Muscle layer of colon (tissue), 2 donors: ENCODE data around the gene FGF11.

Experiments
- H3K27ac ChIP-seq: one replicate; pipeline ENCODE4 v1.7.0; 2013; ENCODE audit warnings: low read depth, mild to moderate bottlenecking, low read length, moderate library complexity
- H3K27me3 ChIP-seq, 2 donors: one replicate each; pipeline ENCODE4 v1.7.0; 2013; ENCODE audit warnings: low read length in 2 of 2, mild to moderate bottlenecking in 2 of 2; ENCODE audit not compliant: insufficient read depth in 2 of 2, control insufficient read depth in 1 of 2
- H3K36me3 ChIP-seq: one replicate; pipeline ENCODE4 v1.7.0; 2013; ENCODE audit warnings: mild to moderate bottlenecking, low read length; ENCODE audit not compliant: insufficient read depth
- H3K4me1 ChIP-seq: one replicate; pipeline ENCODE4 v1.7.0; 2013; ENCODE audit warnings: mild to moderate bottlenecking, low read length; ENCODE audit not compliant: insufficient read depth
- H3K4me3 ChIP-seq, 2 donors: one replicate each; pipeline ENCODE4 v1.7.0; 2013; ENCODE audit warnings: low read length in 2 of 2, low read depth in 1 of 2, mild to moderate bottlenecking in 1 of 2, moderate library complexity in 1 of 2
- H3K9ac ChIP-seq: one replicate; pipeline ENCODE4 v1.7.0; 2013; ENCODE audit warnings: low read length
- H3K9me3 ChIP-seq: one replicate; pipeline ENCODE4 v1.7.0; 2013; ENCODE audit warnings: mild to moderate bottlenecking, low read length
- donor health status: abdominal sarcoma.
- donor health status: Adenocarcinoma of cecum.

Gene FGF11

GRCh38 chr17:7444682-7445618 is 5.6 kb downstream of the FGF11 start, which contains the start of gene CHRNB1:
Gene CHRNB1 (plus strand): TSS chr17:7445061. CDS start chr17:7445128, 67 bp downstream.
- H3K27ac ChIP-seq, result no peak within 1 kb of the TSS
- peaks cover 7% of the 10 kb centered on the region for H3K4me1 ChIP-seq
- H3K9me3 ChIP-seq, result no peaks in the 10 kb centered on the region
- no peak within 1 kb of the TSS for H3K4me3 ChIP-seq
- H3K27me3 ChIP-seq, result peaks cover 45 to 66% of the 10 kb centered on the region in 2 donors
- no peak within 1 kb of the TSS for H3K9ac ChIP-seq
- no peaks in the 10 kb centered on the region for H3K36me3 ChIP-seq

- Histone ChIP-seq H3K27ac (no peak overlapping the region), H3K9me3 (no peaks in the 10 kb centered on the region), H3K36me3 (no peaks in the 10 kb centered on the region), H3K9ac (no peak overlapping the region), H3K27me3 (peaks cover 38 to 60% of the 10 kb centered on the region in 2 donors), H3K4me1 (peaks cover under 1% of the 10 kb centered on the region), H3K4me3 (no peak overlapping the region)
These were observed 6.3 kb downstream of the FGF11 start for GRCh38 chr17:7445619-7445968.

- Histone ChIP-seq H3K27me3 (peaks cover 22 to 35% of the 10 kb centered on the region in 2 donors), H3K4me3 (no peak overlapping the region)
These were observed 9.1 kb downstream of the FGF11 start for GRCh38 chr17:7448461-7448860.

GRCh38 chr17:7459961-7460545 is 20.7 kb downstream of the FGF11 start:
- H3K27me3 ChIP-seq, result no peaks in the 10 kb centered on the region
- H3K36me3 ChIP-seq, result peaks cover 8% of the 10 kb centered on the region
- no peak overlapping the region for H3K4me3 ChIP-seq
- no peak overlapping the region for H3K27ac ChIP-seq
- peaks cover 5% of the 10 kb centered on the region for H3K4me1 ChIP-seq
- no peaks in the 10 kb centered on the region for H3K9me3 ChIP-seq
- H3K9ac ChIP-seq, result no peak overlapping the region

More at GRCh38 chr17:7448461-7448860, 9.1 kb downstream of the FGF11 start:
- Histone ChIP-seq H3K36me3 (no peaks in the 10 kb centered on the region), H3K27ac (no peak overlapping the region), H3K9me3 (no peaks in the 10 kb centered on the region), H3K4me1 (no peaks in the 10 kb centered on the region), H3K9ac (no peak overlapping the region)

- Histone ChIP-seq H3K9ac (no peak overlapping the region), H3K9me3 (no peaks in the 10 kb centered on the region), H3K4me3 (no peak overlapping the region), H3K4me1 (peaks cover 6% of the 10 kb centered on the region), H3K27me3 (no peaks in the 10 kb centered on the region), H3K36me3 (peaks cover 8% of the 10 kb centered on the region), H3K27ac (no peak overlapping the region)
These were observed 21.7 kb downstream of the FGF11 start for GRCh38 chr17:7460850-7461660.

GRCh38 chr17:7462474-7463371 is 23.4 kb downstream of the FGF11 start:
- Histone ChIP-seq H3K9ac (no peak overlapping the region), H3K27me3 (no peaks in the 10 kb centered on the region), H3K4me3 (no peak overlapping the region), H3K36me3 (peaks cover 8% of the 10 kb centered on the region), H3K27ac (no peak overlapping the region), H3K9me3 (no peaks in the 10 kb centered on the region), H3K4me1 (peaks cover 17% of the 10 kb centered on the region)

DNA sequence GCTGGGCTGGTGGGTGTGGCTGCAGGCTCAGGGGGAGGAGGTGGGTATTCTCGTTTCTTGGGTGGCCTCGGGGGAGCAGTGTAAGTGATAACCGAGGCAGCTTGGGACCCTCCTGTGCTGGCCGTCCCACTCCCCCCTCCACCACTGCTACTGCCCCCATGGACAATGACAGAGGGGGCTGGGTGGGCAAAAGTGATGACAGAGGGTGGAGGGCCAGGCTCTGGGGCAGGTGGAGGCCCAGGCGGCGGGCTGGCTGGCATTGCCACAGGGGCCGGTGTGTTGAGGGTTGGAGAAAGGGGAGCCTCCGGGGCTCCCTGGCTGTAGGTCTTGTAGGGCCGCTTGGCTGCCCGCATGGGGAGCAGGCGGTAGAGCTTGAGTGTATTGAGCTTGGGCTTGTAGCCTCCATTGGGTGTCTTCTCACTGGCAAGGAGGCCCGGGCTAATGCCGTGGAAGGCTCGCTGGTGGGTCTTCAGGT is 24.1 kb downstream of the FGF11 start:
- H3K4me1 ChIP-seq, result peaks cover 21% of the 10 kb centered on the region
- H3K9ac ChIP-seq, result no peak overlapping the region
- H3K9me3 ChIP-seq, result no peaks in the 10 kb centered on the region
- H3K27ac ChIP-seq, result no peak overlapping the region
- H3K4me3 ChIP-seq, result no peak overlapping the region
- no peaks in the 10 kb centered on the region for H3K27me3 ChIP-seq
- H3K36me3 ChIP-seq, result peaks cover 8% of the 10 kb centered on the region

DNA sequence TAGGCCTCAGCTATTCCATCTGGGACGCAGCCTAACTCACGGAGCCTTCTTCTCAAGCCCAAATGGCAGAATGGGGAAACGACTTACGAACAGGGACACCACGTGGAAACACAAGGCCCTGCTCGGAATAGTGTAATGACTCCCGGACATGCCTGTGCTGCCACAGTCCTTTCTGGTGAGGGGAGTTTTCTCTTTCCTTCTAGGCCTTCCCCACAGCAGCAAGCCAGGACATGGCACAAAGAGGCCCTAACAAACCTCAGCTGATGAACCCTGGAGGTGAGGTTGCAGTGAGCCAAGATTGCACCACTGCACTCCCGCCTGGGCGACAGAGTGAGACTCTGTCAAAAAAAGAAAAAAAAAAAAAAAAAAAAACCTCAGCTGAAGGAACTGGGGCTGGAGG is 24.8 kb downstream of the FGF11 start:
- H3K9me3 ChIP-seq, result no peaks in the 10 kb centered on the region
- H3K4me1 ChIP-seq, result peaks cover 21% of the 10 kb centered on the region
- no peak overlapping the region for H3K9ac ChIP-seq
- H3K27me3 ChIP-seq, result no peaks in the 10 kb centered on the region
- no peak overlapping the region for H3K27ac ChIP-seq
- H3K36me3 ChIP-seq, result peaks cover 8% of the 10 kb centered on the region
- no peak overlapping the region for H3K4me3 ChIP-seq

DNA sequence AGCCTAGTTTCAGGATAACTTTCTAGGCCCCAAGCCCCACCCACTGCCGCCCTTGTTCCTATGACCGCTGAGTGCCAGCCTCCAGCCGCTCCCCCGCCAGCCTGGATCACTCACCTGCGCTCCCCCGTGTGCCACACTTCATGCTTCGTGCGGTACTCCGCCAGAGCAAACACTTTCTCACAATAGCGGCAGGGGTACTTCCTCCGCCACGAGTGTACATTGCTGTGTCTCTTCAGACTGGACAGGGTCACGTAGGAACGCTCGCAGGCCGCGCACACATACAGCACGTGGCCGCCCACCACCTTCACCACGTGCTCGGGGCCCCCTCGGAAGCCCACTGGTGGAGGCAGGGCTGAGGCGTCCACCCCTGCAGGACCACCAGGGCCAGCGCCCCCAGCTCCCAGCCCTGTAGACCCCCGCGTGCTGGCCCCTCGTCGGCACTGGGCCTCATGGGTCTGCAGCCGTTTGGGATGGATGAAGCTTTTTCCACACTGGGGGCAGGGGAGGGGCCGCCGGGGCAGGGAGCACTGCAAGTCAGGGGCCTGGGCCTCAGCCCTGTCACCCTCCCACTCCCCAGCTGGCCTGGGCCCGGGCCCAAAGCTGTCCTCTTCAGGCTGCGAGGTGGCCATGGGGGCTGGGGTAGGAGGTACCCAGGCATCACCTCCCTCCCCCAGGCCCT is 26.4 kb downstream of the FGF11 start:
- Histone ChIP-seq H3K4me3 (no peak overlapping the region), H3K36me3 (peaks cover 8% of the 10 kb centered on the region), H3K27me3 (no peaks in the 10 kb centered on the region), H3K27ac (no peak overlapping the region), H3K9me3 (no peaks in the 10 kb centered on the region), H3K4me1 (peaks cover 21% of the 10 kb centered on the region), H3K9ac (no peak overlapping the region)

GRCh38 chr17:7466318-7466638 is 27.0 kb downstream of the FGF11 start:
- peaks cover 8% of the 10 kb centered on the region for H3K36me3 ChIP-seq
- no peak overlapping the region for H3K9ac ChIP-seq
- H3K4me3 ChIP-seq, result no peak overlapping the region
- H3K27ac ChIP-seq, result peak overlapping the region; percentile 21
- H3K27me3 ChIP-seq, result no peaks in the 10 kb centered on the region
- H3K9me3 ChIP-seq, result no peaks in the 10 kb centered on the region
- H3K4me1 ChIP-seq, result peaks cover 21% of the 10 kb centered on the region
